ENCODE results near the gene PPP1R12C.

GRCh38 chr19:55136399-55137102 is 19.1 kb upstream of the PPP1R12C start:
- no peak for TF ChIP-seq CTCF (IDR thresholded peaks at IDR 0.05)
- TF ChIP-seq POLR2A (IDR thresholded peaks at IDR 0.05): no peak
